SK-N-SH (cell line): ENCODE measurements around the gene SYT14.

Experiments used
- MEF2A ChIP-seq: IDR thresholded peaks from 2 replicates; pipeline ENCODE4 v1.4.0; 2012; ENCODE audit warnings: low read depth, borderline replicate concordance
- MXI1 ChIP-seq: IDR thresholded peaks from 2 replicates; pipeline ENCODE4 v1.6.1; 2012; ENCODE audit warnings: mild to moderate bottlenecking, low read depth, low read length, improper control_type of control experiment
- RAD21 ChIP-seq: IDR thresholded peaks from 2 replicates; pipeline ENCODE4 v1.6.1; 2012; ENCODE audit warnings: mild to moderate bottlenecking, low read length
- SMC3 ChIP-seq: IDR thresholded peaks from 2 replicates; pipeline ENCODE4 v1.6.1; 2012; ENCODE audit warnings: low read depth, low read length, improper control_type of control experiment
- YY1 ChIP-seq: IDR thresholded peaks from 2 replicates; pipeline ENCODE4 v1.4.0; 2012; ENCODE audit warnings: low read depth, mild to moderate bottlenecking
- TF ChIP-seq, protein P1 (sequence below): fragments of 200-600 bp; sonication (generic); IDR thresholded peaks from 2 replicates; pipeline ENCODE4 v1.6.1; 2017; ENCODE audit warnings: antibody characterized with exemption, mild to moderate bottlenecking, moderate library complexity

DNA sequence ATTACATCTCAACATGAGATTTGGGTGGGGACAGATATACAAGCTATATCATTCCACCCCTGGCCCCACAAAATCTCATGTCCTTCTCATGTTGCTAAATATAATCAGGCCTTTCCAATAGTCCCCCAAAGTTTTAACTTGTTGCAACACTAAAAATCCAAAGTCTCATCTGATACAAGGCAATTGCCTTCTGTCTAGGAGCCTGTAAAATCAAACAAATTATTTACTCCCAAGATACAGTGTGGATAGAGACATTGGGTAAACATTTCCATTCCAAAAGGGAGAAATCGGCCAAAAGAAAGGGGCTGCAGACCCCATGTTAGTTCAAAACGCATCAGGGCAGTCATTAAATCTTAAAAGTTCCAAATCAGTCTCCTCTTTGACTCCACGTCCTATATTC, 47.0 kb downstream of the SYT14 start:
- TF ChIP-seq, protein P1, sequence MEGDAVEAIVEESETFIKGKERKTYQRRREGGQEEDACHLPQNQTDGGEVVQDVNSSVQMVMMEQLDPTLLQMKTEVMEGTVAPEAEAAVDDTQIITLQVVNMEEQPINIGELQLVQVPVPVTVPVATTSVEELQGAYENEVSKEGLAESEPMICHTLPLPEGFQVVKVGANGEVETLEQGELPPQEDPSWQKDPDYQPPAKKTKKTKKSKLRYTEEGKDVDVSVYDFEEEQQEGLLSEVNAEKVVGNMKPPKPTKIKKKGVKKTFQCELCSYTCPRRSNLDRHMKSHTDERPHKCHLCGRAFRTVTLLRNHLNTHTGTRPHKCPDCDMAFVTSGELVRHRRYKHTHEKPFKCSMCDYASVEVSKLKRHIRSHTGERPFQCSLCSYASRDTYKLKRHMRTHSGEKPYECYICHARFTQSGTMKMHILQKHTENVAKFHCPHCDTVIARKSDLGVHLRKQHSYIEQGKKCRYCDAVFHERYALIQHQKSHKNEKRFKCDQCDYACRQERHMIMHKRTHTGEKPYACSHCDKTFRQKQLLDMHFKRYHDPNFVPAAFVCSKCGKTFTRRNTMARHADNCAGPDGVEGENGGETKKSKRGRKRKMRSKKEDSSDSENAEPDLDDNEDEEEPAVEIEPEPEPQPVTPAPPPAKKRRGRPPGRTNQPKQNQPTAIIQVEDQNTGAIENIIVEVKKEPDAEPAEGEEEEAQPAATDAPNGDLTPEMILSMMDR = no peak
- TF ChIP-seq MXI1 = no peak
- TF ChIP-seq RAD21 = no peak
- no peak for TF ChIP-seq SMC3
- no peak for TF ChIP-seq YY1
- no peak for TF ChIP-seq MEF2A
